Measurements from ENCODE around the gene FBP1. TPM values are rescaled to one million over a fixed set of nuclear protein-coding genes. Genes with fewer than 3 reads are reported as not detected.

Gene FBP1
- total and polyA plus RNA-seq, 10 of the 15 experiments (the other 5 are each of a cell fraction or from before 2014, with no cell fraction given): 0.11 to 0.38 (median 0.15) TPM; not detected in 7

DNA sequence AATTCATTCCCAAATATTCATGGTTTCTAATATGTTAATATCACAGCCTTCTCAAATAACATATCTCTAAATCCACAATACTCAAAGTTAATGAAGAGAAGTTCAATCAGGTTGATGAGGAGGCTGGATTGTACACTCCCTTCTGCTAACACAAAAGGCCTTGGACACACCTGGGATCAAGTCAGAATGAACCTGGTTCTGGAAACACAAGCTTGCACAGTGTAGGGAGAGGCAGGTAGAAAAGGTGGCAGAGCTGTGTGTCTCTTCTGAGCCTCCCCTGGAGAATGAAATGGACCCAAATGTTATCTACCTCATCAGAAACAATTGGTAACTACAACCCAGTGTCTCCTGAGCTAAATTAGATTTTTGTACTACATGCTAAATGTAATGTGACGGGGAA, 40.7 kb upstream of the FBP1 start (continued):
- TF ChIP-seq, protein P1, sequence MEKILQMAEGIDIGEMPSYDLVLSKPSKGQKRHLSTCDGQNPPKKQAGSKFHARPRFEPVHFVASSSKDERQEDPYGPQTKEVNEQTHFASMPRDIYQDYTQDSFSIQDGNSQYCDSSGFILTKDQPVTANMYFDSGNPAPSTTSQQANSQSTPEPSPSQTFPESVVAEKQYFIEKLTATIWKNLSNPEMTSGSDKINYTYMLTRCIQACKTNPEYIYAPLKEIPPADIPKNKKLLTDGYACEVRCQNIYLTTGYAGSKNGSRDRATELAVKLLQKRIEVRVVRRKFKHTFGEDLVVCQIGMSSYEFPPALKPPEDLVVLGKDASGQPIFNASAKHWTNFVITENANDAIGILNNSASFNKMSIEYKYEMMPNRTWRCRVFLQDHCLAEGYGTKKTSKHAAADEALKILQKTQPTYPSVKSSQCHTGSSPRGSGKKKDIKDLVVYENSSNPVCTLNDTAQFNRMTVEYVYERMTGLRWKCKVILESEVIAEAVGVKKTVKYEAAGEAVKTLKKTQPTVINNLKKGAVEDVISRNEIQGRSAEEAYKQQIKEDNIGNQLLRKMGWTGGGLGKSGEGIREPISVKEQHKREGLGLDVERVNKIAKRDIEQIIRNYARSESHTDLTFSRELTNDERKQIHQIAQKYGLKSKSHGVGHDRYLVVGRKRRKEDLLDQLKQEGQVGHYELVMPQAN (conservative IDR thresholded peaks at IDR 0.05): no peak
- TF ChIP-seq, protein P2, sequence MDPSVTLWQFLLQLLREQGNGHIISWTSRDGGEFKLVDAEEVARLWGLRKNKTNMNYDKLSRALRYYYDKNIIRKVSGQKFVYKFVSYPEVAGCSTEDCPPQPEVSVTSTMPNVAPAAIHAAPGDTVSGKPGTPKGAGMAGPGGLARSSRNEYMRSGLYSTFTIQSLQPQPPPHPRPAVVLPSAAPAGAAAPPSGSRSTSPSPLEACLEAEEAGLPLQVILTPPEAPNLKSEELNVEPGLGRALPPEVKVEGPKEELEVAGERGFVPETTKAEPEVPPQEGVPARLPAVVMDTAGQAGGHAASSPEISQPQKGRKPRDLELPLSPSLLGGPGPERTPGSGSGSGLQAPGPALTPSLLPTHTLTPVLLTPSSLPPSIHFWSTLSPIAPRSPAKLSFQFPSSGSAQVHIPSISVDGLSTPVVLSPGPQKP (IDR thresholded peaks at IDR 0.05; ENCODE audit: low read depth, low read length): no peak
- TF ChIP-seq LARP7 (IDR thresholded peaks at IDR 0.05) (no peak), RBBP5 (conservative IDR thresholded peaks at IDR 0.05) (no peak), ZNF622 (IDR thresholded peaks at IDR 0.05) (no peak), SREBF2 (IDR thresholded peaks at IDR 0.05; ENCODE audit: low read length) (no peak), SMARCA5 (IDR thresholded peaks at IDR 0.05) (no peak), FOXK2 (IDR thresholded peaks at IDR 0.05) (no peak), BACH1 (IDR thresholded peaks at IDR 0.05; ENCODE audit: borderline replicate concordance) (no peak), GATAD2B (conservative IDR thresholded peaks at IDR 0.05; ENCODE audit: low read depth) (no peak), CHD2 (IDR thresholded peaks at IDR 0.05; ENCODE audit: borderline replicate concordance, low read depth, low read length) (no peak), HDAC6 (IDR thresholded peaks at IDR 0.05; ENCODE audit: unreplicated experiment) (no peak)
- TF ChIP-seq, protein P3, sequence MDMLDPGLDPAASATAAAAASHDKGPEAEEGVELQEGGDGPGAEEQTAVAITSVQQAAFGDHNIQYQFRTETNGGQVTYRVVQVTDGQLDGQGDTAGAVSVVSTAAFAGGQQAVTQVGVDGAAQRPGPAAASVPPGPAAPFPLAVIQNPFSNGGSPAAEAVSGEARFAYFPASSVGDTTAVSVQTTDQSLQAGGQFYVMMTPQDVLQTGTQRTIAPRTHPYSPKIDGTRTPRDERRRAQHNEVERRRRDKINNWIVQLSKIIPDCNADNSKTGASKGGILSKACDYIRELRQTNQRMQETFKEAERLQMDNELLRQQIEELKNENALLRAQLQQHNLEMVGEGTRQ (IDR thresholded peaks at IDR 0.05; ENCODE audit: borderline replicate concordance, low read depth, low read length): no peak
- TF ChIP-seq, protein P4, sequence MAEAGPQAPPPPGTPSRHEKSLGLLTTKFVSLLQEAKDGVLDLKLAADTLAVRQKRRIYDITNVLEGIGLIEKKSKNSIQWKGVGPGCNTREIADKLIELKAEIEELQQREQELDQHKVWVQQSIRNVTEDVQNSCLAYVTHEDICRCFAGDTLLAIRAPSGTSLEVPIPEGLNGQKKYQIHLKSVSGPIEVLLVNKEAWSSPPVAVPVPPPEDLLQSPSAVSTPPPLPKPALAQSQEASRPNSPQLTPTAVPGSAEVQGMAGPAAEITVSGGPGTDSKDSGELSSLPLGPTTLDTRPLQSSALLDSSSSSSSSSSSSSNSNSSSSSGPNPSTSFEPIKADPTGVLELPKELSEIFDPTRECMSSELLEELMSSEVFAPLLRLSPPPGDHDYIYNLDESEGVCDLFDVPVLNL (IDR thresholded peaks at IDR 0.05; ENCODE audit: low read depth, low read length): no peak
- TF ChIP-seq, protein P5, sequence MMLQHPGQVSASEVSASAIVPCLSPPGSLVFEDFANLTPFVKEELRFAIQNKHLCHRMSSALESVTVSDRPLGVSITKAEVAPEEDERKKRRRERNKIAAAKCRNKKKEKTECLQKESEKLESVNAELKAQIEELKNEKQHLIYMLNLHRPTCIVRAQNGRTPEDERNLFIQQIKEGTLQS (IDR thresholded peaks at IDR 0.05; ENCODE audit: borderline replicate concordance, extremely low read depth, low read depth, low read length): no peak
- TF ChIP-seq, protein P6, sequence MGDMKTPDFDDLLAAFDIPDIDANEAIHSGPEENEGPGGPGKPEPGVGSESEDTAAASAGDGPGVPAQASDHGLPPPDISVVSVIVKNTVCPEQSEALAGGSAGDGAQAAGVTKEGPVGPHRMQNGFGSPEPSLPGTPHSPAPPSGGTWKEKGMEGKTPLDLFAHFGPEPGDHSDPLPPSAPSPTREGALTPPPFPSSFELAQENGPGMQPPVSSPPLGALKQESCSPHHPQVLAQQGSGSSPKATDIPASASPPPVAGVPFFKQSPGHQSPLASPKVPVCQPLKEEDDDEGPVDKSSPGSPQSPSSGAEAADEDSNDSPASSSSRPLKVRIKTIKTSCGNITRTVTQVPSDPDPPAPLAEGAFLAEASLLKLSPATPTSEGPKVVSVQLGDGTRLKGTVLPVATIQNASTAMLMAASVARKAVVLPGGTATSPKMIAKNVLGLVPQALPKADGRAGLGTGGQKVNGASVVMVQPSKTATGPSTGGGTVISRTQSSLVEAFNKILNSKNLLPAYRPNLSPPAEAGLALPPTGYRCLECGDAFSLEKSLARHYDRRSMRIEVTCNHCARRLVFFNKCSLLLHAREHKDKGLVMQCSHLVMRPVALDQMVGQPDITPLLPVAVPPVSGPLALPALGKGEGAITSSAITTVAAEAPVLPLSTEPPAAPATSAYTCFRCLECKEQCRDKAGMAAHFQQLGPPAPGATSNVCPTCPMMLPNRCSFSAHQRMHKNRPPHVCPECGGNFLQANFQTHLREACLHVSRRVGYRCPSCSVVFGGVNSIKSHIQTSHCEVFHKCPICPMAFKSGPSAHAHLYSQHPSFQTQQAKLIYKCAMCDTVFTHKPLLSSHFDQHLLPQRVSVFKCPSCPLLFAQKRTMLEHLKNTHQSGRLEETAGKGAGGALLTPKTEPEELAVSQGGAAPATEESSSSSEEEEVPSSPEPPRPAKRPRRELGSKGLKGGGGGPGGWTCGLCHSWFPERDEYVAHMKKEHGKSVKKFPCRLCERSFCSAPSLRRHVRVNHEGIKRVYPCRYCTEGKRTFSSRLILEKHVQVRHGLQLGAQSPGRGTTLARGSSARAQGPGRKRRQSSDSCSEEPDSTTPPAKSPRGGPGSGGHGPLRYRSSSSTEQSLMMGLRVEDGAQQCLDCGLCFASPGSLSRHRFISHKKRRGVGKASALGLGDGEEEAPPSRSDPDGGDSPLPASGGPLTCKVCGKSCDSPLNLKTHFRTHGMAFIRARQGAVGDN (IDR thresholded peaks at IDR 0.05): no peak

Measured in GM12878 (cell line).